Ovary (tissue), 9 donors: ENCODE data around the gene SMIM1. TPM values are rescaled to one million over a fixed set of nuclear protein-coding genes. Genes with fewer than 3 reads are reported as not detected.

Experiments used
- DNase-seq, 5 donors: peaks; one replicate each; pipeline ENCODE4 v3.0.0-alpha.2; 2019 to 2020
- H3K27ac ChIP-seq, 2 donors: fragments of 200-600 bp; one replicate each; pipeline versions ENCODE4 v1.5.1 to v1.8.0; 2019 to 2022
- H3K27me3 ChIP-seq: fragments of 200-600 bp; one replicate; pipeline ENCODE4 v1.8.0; 2022
- H3K36me3 ChIP-seq: fragments of 200-600 bp; sonication (generic); one replicate; pipeline ENCODE4 v1.5.1; 2019
- H3K4me1 ChIP-seq: one replicate; pipeline ENCODE4 v1.8.1; 2013; ENCODE audit warnings: mild to moderate bottlenecking, moderate library complexity; ENCODE audit not compliant: insufficient read depth
- H3K4me3 ChIP-seq: fragments of 200-600 bp; sonication (generic); one replicate; pipeline ENCODE4 v1.5.1; 2017
- H3K9me3 ChIP-seq, 2 donors: fragments of 200-600 bp in 1 of 2; sonication (generic) in 1 of 2; one replicate each; pipeline versions ENCODE4 v1.5.1 to v1.8.1; 2013 to 2019; ENCODE audit warnings: mild to moderate bottlenecking in 1 of 2, moderate library complexity in 1 of 2
- CTCF ChIP-seq, 3 donors: fragments of 450-650 bp in 2 of 3; fragments of 200-600 bp in 1 of 3; IDR thresholded peaks; one replicate each; pipeline versions ENCODE4 v1.5.1 to v1.8.0; 2016 to 2022; ENCODE audit warnings: antibody characterized with exemption in 3 of 3, mild to moderate bottlenecking in 1 of 3
- EP300 ChIP-seq: sonication (generic); formaldehyde crosslinking; IDR thresholded peaks from one replicate; pipeline ENCODE4 v1.6.1; 2017; ENCODE audit warnings: antibody characterized with exemption
- POLR2A ChIP-seq: fragments of 450-650 bp; IDR thresholded peaks from one replicate; pipeline ENCODE4 v1.6.1; 2017; ENCODE audit warnings: antibody characterized with exemption, mild to moderate bottlenecking, moderate library complexity
- WGBS, 3 donors: extraction: QIAGEN DNeasy Blood & Tissue Kit in 1 of 3; methylation state at CpG; one replicate each; pipeline versions ENCODE4 v1.1.5 to v1.1.7; 2013 to 2017; 5-methylcytosine and 5-hydroxymethylcytosine counted together
- intact Hi-C, 4 donors: fragments of 100-400 bp; cut with DNase I; formaldehyde crosslinking; loops; one replicate each; pipeline versions ENCODE4 v1.11.0 to v1.15.1; 2022 to 2023
- polyA plus RNA-seq, 2 donors: library from polyadenylated mRNA; stranded (reverse); fragments of 200-250 nt in 1 of 2; fragments of 350-450 nt in 1 of 2; fragmentation: Illumina TruSeq in 1 of 2; extraction: RNeasy Lipid Tissue Mini Kit (QIAGEN cat#74804) in 1 of 2; gene quantifications; one replicate each; pipeline ENCODE4 v1.2.3, GENCODE V29; 2013 to 2014
- total RNA-seq, 7 donors: library from RNA; depleted of rRNA in 2 of 7; stranded (reverse); fragments of >200 nt in 2 of 7; fragmentation: NEBNext Ultra II Directional in 3 of 7; extraction: Animal tissue kit (Norgen Biotek cat#: 25700) in 3 of 7; gene quantifications; one replicate each; pipeline versions ENCODE4 v1.1.0 to v1.2.4, GENCODE V29; 2016 to 2023
- donor health status: DM: no; HTN: no; CAD: no; lungs with moderate emphysema.
- donor health status: DM: no; HTN: no; CAD: no.
- donor health status: Bipolar disorder and iron deficiency.
- donor health status: DM: yes; HTN: yes; CAD: no.
- donor health status: DM: no; HTN: no; CAD: no.
- donor health status: DM: yes; HTN: yes; CAD: no.

SMIM1 gene
- total and polyA plus RNA-seq, 9 donors, result 7.1 to 22.1 (median 18.7) TPM; not detected in 1

- Histone ChIP-seq H3K4me3 (no peak overlapping the region), H3K27me3 (peaks cover 2% of the 10 kb centered on the region), H3K9me3 (no peaks in the 10 kb centered on the region), H3K27ac (no peak overlapping the region), H3K4me1 (no peaks in the 10 kb centered on the region), H3K36me3 (no peaks in the 10 kb centered on the region)
- TF ChIP-seq EP300, result no peak
- TF ChIP-seq POLR2A, result no peak
- no peak for TF ChIP-seq CTCF (IDR thresholded peaks at IDR 0.05)
- intact Hi-C loops, result no loop called here
- DNase-seq, result no peak
- WGBS, 3 donors, result 68 to 82% (median 72%) methylated on average over 19 to 21 of the region's 21 CpGs
Observed at GRCh38 chr1:3756394-3756793, 16.2 kb upstream of the SMIM1 start.

- H3K4me1 ChIP-seq, result no peaks in the 10 kb centered on the region
- no peak overlapping the region for H3K27ac ChIP-seq
- intact Hi-C loops, result no loop called here
- H3K36me3 ChIP-seq, result no peaks in the 10 kb centered on the region
- H3K27me3 ChIP-seq, result peaks cover 2% of the 10 kb centered on the region
- H3K4me3 ChIP-seq, result no peak overlapping the region
- WGBS, 3 donors, result 71 to 82% (median 74%) methylated on average over 6 of the region's 6 CpGs
- TF ChIP-seq CTCF (IDR thresholded peaks at IDR 0.05) (no peak), POLR2A (no peak), EP300 (no peak)
- no peak for DNase-seq
- H3K9me3 ChIP-seq, result no peaks in the 10 kb centered on the region
Observed at GRCh38 chr1:3759164-3759563, 13.4 kb upstream of the SMIM1 start.

- H3K27me3 ChIP-seq, result peaks cover 2% of the 10 kb centered on the region
- WGBS, 3 donors, result 54 to 68% (median 60%) methylated on average over 6 of the region's 6 CpGs
Observed at GRCh38 chr1:3759796-3760195, 12.8 kb upstream of the SMIM1 start.

GRCh38 chr1:3761296-3762010 lies 11.1 kb upstream of the SMIM1 start:
- no peak overlapping the region for H3K27ac ChIP-seq

More at GRCh38 chr1:3759796-3760195, 12.8 kb upstream of the SMIM1 start:
- H3K9me3 ChIP-seq, result no peaks in the 10 kb centered on the region
- no peaks in the 10 kb centered on the region for H3K4me1 ChIP-seq
- no peaks in the 10 kb centered on the region for H3K36me3 ChIP-seq
- H3K27ac ChIP-seq, result no peak overlapping the region
- intact Hi-C loops, result no loop called here
- DNase-seq, result no peak
- TF ChIP-seq CTCF (IDR thresholded peaks at IDR 0.05), result no peak
- no peak for TF ChIP-seq EP300
- no peak for TF ChIP-seq POLR2A
- H3K4me3 ChIP-seq, result no peak overlapping the region

More at GRCh38 chr1:3761296-3762010, 11.1 kb upstream of the SMIM1 start:
- intact Hi-C loops, result no loop called here
- Histone ChIP-seq H3K9me3 (no peaks in the 10 kb centered on the region), H3K4me3 (no peak overlapping the region), H3K4me1 (no peaks in the 10 kb centered on the region), H3K36me3 (no peaks in the 10 kb centered on the region), H3K27me3 (peaks cover 2% of the 10 kb centered on the region)
- DNase-seq, result no peak
- 78 to 81% (median 79%) methylated on average over 17 of the region's 17 CpGs for WGBS, 3 donors
- TF ChIP-seq POLR2A (no peak), CTCF (IDR thresholded peaks at IDR 0.05) (no peak), EP300 (no peak)
